ENCODE measurements around the gene PHKB.
"Not testable (repeated sequence)": the region's sequence is repeated elsewhere in the genome, so short reads cannot be mapped to it uniquely, and the experiment has no call there.

Gene PHKB

GRCh38 chr16:47468070-47468689, 7.0 kb downstream of the PHKB start:
- not testable (repeated sequence) for H3K9me3 ChIP-seq (ENCODE audit: control insufficient read depth in 2 of 2, low read length in 2 of 2); H3K27me3 ChIP-seq (ENCODE audit: control insufficient read depth in 2 of 2, insufficient read depth in 2 of 2, low read length in 2 of 2); H3K27ac ChIP-seq (ENCODE audit: low read depth in 2 of 2, low read length in 2 of 2); H3K4me3 ChIP-seq (ENCODE audit: low read length in 2 of 2); H3K36me3 ChIP-seq (ENCODE audit: control insufficient read depth in 2 of 2, insufficient read depth in 2 of 2, low read length in 2 of 2); H3K4me1 ChIP-seq (ENCODE audit: control insufficient read depth in 2 of 2, insufficient read depth in 2 of 2, low read length in 2 of 2); H3K9ac ChIP-seq (ENCODE audit: low read depth in 1 of 2, low read length in 2 of 2)

DNA sequence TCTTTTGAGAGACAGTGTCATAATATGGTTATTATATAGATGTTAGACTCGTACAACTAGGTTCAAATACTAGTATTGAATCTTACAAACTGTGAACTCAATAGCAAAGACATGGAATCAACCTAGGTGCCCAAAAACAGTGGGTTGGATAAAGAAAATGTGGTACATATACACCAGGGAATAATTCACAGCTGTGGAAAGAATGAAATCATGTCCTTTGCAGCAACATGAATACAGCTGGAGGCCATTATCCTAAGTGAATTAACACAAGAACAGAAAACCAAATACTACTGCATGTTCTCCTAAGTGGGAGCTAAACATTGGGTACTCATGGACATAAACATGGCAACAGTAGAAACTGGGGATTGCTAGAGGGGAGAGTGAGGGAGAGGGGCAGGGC, 8.1 kb downstream of the PHKB start:
- no peaks in the 10 kb centered on the region for H3K4me1 ChIP-seq (ENCODE audit: control insufficient read depth in 2 of 2, insufficient read depth in 2 of 2, low read length in 2 of 2)
- H3K9me3 ChIP-seq (ENCODE audit: control insufficient read depth in 2 of 2, low read length in 2 of 2) = no peaks in the 10 kb centered on the region
- no peaks in the 10 kb centered on the region for H3K27me3 ChIP-seq (ENCODE audit: control insufficient read depth in 2 of 2, insufficient read depth in 2 of 2, low read length in 2 of 2)
- H3K9ac ChIP-seq (ENCODE audit: low read depth in 1 of 2, low read length in 2 of 2) = no peak overlapping the region
- peaks cover under 1 to 4% of the 10 kb centered on the region in 2 donors for H3K36me3 ChIP-seq (ENCODE audit: control insufficient read depth in 2 of 2, insufficient read depth in 2 of 2, low read length in 2 of 2)
- H3K27ac ChIP-seq (ENCODE audit: low read depth in 2 of 2, low read length in 2 of 2) = no peak overlapping the region
- H3K4me3 ChIP-seq (ENCODE audit: low read length in 2 of 2) = no peak overlapping the region

DNA sequence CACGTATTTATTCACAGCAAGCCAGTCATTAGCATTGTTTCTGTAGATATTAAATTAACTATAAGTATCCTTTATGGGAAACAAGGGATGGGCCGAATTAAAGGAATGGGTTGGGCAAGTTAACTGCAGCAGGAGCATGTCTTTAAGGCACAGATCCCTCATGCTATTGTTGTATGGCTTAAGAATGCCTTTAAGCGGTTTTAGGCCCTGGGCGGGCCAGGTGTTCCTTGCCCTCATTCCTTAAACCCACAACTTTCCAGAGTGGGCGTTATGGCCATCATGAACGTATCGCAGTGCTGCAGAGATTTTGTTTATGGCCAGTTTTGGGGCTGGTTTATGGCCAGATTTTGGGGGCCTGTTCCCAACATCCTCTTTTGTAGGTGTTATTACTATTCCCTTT, 9.1 kb downstream of the PHKB start:
- Histone ChIP-seq H3K36me3 (ENCODE audit: control insufficient read depth in 2 of 2, insufficient read depth in 2 of 2, low read length in 2 of 2) (peaks cover 0 to 4% of the 10 kb centered on the region in 2 donors), H3K27me3 (ENCODE audit: control insufficient read depth in 2 of 2, insufficient read depth in 2 of 2, low read length in 2 of 2) (no peaks in the 10 kb centered on the region), H3K27ac (ENCODE audit: low read depth in 2 of 2, low read length in 2 of 2) (no peak overlapping the region), H3K9ac (ENCODE audit: low read depth in 1 of 2, low read length in 2 of 2) (no peak overlapping the region), H3K4me1 (ENCODE audit: control insufficient read depth in 2 of 2, insufficient read depth in 2 of 2, low read length in 2 of 2) (no peaks in the 10 kb centered on the region), H3K4me3 (ENCODE audit: low read length in 2 of 2) (no peak overlapping the region), H3K9me3 (ENCODE audit: control insufficient read depth in 2 of 2, low read length in 2 of 2) (no peaks in the 10 kb centered on the region)

GRCh38 chr16:47470810-47471209, 9.7 kb downstream of the PHKB start:
- no peak overlapping the region for H3K9ac ChIP-seq (ENCODE audit: low read depth in 1 of 2, low read length in 2 of 2)
- no peak overlapping the region for H3K4me3 ChIP-seq (ENCODE audit: low read length in 2 of 2)
- no peak overlapping the region for H3K27ac ChIP-seq (ENCODE audit: low read depth in 2 of 2, low read length in 2 of 2)
- H3K27me3 ChIP-seq (ENCODE audit: control insufficient read depth in 2 of 2, insufficient read depth in 2 of 2, low read length in 2 of 2) = no peaks in the 10 kb centered on the region
- no peaks in the 10 kb centered on the region for H3K4me1 ChIP-seq (ENCODE audit: control insufficient read depth in 2 of 2, insufficient read depth in 2 of 2, low read length in 2 of 2)
- H3K36me3 ChIP-seq (ENCODE audit: control insufficient read depth in 2 of 2, insufficient read depth in 2 of 2, low read length in 2 of 2) = peaks cover 0 to 4% of the 10 kb centered on the region in 2 donors
- H3K9me3 ChIP-seq (ENCODE audit: control insufficient read depth in 2 of 2, low read length in 2 of 2) = no peaks in the 10 kb centered on the region

DNA sequence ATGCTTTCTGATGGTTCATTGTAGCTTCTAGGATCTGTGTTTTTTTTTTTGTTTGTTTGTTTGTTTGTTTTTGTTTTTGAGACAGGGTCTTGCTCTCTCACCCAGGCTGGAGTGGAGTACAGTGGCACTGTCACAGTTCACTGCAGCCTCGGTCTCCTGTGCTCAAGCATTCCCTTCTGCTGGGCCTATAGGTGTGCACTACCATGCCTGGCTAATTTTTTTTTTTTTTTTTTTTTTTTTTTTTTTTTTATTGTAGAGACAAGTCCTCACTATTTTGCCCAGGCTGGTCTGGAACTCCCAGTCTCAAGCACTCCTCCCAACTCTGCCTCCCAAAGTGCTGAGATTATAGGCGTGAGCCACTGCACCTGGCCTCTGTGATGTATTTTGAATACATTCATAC, 11.9 kb downstream of the PHKB start:
- not testable (repeated sequence) for H3K9ac ChIP-seq (ENCODE audit: low read depth in 1 of 2, low read length in 2 of 2); H3K36me3 ChIP-seq (ENCODE audit: control insufficient read depth in 2 of 2, insufficient read depth in 2 of 2, low read length in 2 of 2); H3K27me3 ChIP-seq (ENCODE audit: control insufficient read depth in 2 of 2, insufficient read depth in 2 of 2, low read length in 2 of 2); H3K27ac ChIP-seq (ENCODE audit: low read depth in 2 of 2, low read length in 2 of 2); H3K4me1 ChIP-seq (ENCODE audit: control insufficient read depth in 2 of 2, insufficient read depth in 2 of 2, low read length in 2 of 2); H3K4me3 ChIP-seq (ENCODE audit: low read length in 2 of 2); H3K9me3 ChIP-seq (ENCODE audit: control insufficient read depth in 2 of 2, low read length in 2 of 2)

DNA sequence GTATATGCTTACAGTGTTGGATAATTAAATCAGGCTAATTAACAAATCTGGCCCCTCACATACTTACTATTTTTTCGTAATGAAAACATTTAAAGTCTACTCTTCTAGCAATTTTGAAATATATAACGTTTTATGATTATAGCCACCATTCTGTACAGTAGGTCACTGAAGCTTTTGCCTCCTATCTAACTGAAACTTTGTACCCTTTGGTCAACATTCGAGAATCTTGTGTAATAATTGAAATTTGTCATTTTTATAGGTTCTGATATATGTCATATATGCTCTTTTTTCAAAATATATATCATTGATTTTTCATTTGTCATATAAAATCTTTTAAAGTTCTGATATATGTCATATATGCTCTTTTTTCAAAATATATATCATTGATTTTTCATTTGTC, 12.7 kb downstream of the PHKB start:
- Histone ChIP-seq H3K9me3 (ENCODE audit: control insufficient read depth in 2 of 2, low read length in 2 of 2) (no peaks in the 10 kb centered on the region), H3K27me3 (ENCODE audit: control insufficient read depth in 2 of 2, insufficient read depth in 2 of 2, low read length in 2 of 2) (no peaks in the 10 kb centered on the region), H3K9ac (ENCODE audit: low read depth in 1 of 2, low read length in 2 of 2) (no peak overlapping the region), H3K36me3 (ENCODE audit: control insufficient read depth in 2 of 2, insufficient read depth in 2 of 2, low read length in 2 of 2) (no peaks in the 10 kb centered on the region), H3K4me1 (ENCODE audit: control insufficient read depth in 2 of 2, insufficient read depth in 2 of 2, low read length in 2 of 2) (no peaks in the 10 kb centered on the region), H3K27ac (ENCODE audit: low read depth in 2 of 2, low read length in 2 of 2) (no peak overlapping the region), H3K4me3 (ENCODE audit: low read length in 2 of 2) (no peak overlapping the region)

GRCh38 chr16:47475786-47476185, 14.7 kb downstream of the PHKB start:
- Histone ChIP-seq H3K9me3 (ENCODE audit: control insufficient read depth in 2 of 2, low read length in 2 of 2) (no peaks in the 10 kb centered on the region), H3K4me3 (ENCODE audit: low read length in 2 of 2) (no peak overlapping the region), H3K27me3 (ENCODE audit: control insufficient read depth in 2 of 2, insufficient read depth in 2 of 2, low read length in 2 of 2) (no peaks in the 10 kb centered on the region), H3K27ac (ENCODE audit: low read depth in 2 of 2, low read length in 2 of 2) (no peak overlapping the region), H3K36me3 (ENCODE audit: control insufficient read depth in 2 of 2, insufficient read depth in 2 of 2, low read length in 2 of 2) (no peaks in the 10 kb centered on the region), H3K4me1 (ENCODE audit: control insufficient read depth in 2 of 2, insufficient read depth in 2 of 2, low read length in 2 of 2) (no peaks in the 10 kb centered on the region), H3K9ac (ENCODE audit: low read depth in 1 of 2, low read length in 2 of 2) (no peak overlapping the region)

DNA sequence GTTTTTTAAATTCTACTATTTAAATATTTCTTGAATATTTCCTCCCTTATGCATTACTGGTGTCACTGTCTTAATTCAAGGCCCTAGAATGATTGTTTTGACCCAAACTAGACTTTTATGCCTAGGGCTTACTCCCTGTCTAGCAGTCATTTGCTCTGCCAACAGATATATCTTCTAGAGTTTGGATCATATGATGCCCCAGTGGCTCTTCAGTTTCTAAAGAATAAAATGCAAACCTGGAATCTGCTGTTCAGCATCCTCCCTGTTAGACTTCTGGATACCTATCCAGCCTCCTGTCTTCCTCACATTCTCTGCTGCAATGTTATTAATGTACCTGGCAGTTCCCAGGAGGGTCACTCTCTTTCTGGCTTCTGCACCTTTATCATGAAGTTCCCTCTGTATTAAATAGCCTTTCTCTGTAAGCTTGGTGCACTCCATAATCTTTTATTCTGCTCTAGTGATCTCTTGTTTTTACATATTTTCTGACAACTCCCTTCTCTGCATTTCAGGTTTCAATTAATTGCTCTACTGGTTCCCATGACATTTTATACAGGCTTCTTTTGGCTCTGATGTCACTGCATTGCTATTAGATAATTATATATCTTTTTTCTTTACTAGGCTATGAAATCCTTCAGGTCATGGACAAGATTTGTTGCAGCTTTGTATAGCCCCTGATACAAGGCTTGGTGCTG, 15.7 kb downstream of the PHKB start:
- Histone ChIP-seq H3K4me1 (ENCODE audit: control insufficient read depth in 2 of 2, insufficient read depth in 2 of 2, low read length in 2 of 2) (no peaks in the 10 kb centered on the region), H3K4me3 (ENCODE audit: low read length in 2 of 2) (no peak overlapping the region), H3K27me3 (ENCODE audit: control insufficient read depth in 2 of 2, insufficient read depth in 2 of 2, low read length in 2 of 2) (no peaks in the 10 kb centered on the region), H3K27ac (ENCODE audit: low read depth in 2 of 2, low read length in 2 of 2) (no peak overlapping the region), H3K9ac (ENCODE audit: low read depth in 1 of 2, low read length in 2 of 2) (no peak overlapping the region), H3K36me3 (ENCODE audit: control insufficient read depth in 2 of 2, insufficient read depth in 2 of 2, low read length in 2 of 2) (no peaks in the 10 kb centered on the region), H3K9me3 (ENCODE audit: control insufficient read depth in 2 of 2, low read length in 2 of 2) (no peaks in the 10 kb centered on the region)

GRCh38 chr16:47477679-47478078, 16.5 kb downstream of the PHKB start:
- Histone ChIP-seq H3K27me3 (ENCODE audit: control insufficient read depth in 2 of 2, insufficient read depth in 2 of 2, low read length in 2 of 2) (no peaks in the 10 kb centered on the region), H3K9me3 (ENCODE audit: control insufficient read depth in 2 of 2, low read length in 2 of 2) (no peaks in the 10 kb centered on the region), H3K4me1 (ENCODE audit: control insufficient read depth in 2 of 2, insufficient read depth in 2 of 2, low read length in 2 of 2) (no peaks in the 10 kb centered on the region), H3K4me3 (ENCODE audit: low read length in 2 of 2) (no peak overlapping the region), H3K27ac (ENCODE audit: low read depth in 2 of 2, low read length in 2 of 2) (no peak overlapping the region), H3K9ac (ENCODE audit: low read depth in 1 of 2, low read length in 2 of 2) (no peak overlapping the region), H3K36me3 (ENCODE audit: control insufficient read depth in 2 of 2, insufficient read depth in 2 of 2, low read length in 2 of 2) (no peaks in the 10 kb centered on the region)

DNA sequence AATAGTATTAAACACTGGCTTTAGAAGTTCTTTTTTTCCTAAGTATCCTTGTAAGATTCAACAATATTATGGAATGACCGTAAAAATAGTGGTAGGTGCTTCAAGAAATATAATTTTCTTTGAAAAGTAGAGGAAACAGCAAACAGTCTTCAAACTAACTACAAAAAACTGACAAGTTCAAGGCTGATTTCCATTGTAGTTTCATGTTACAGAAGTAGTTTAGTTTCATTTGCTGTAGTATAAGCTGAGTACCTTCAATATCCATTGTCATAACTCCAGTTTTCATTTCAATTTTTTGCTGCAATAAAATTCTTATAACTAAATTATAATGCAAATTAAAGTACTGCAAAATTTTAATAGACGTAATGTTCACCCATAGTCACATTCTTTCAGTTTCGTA, 19.3 kb downstream of the PHKB start:
- H3K27me3 ChIP-seq (ENCODE audit: control insufficient read depth in 2 of 2, insufficient read depth in 2 of 2, low read length in 2 of 2) = no peaks in the 10 kb centered on the region
- no peak overlapping the region for H3K9ac ChIP-seq (ENCODE audit: low read depth in 1 of 2, low read length in 2 of 2)
- H3K36me3 ChIP-seq (ENCODE audit: control insufficient read depth in 2 of 2, insufficient read depth in 2 of 2, low read length in 2 of 2) = no peaks in the 10 kb centered on the region
- no peak overlapping the region for H3K27ac ChIP-seq (ENCODE audit: low read depth in 2 of 2, low read length in 2 of 2)
- H3K4me1 ChIP-seq (ENCODE audit: control insufficient read depth in 2 of 2, insufficient read depth in 2 of 2, low read length in 2 of 2) = no peaks in the 10 kb centered on the region
- H3K9me3 ChIP-seq (ENCODE audit: control insufficient read depth in 2 of 2, low read length in 2 of 2) = no peaks in the 10 kb centered on the region
- no peak overlapping the region for H3K4me3 ChIP-seq (ENCODE audit: low read length in 2 of 2)
